ENCODE data around the gene PIK3C2G. TPM values are rescaled to one million over a fixed set of nuclear protein-coding genes. Genes with fewer than 3 reads are reported as not detected.

The PIK3C2G gene, protein sequence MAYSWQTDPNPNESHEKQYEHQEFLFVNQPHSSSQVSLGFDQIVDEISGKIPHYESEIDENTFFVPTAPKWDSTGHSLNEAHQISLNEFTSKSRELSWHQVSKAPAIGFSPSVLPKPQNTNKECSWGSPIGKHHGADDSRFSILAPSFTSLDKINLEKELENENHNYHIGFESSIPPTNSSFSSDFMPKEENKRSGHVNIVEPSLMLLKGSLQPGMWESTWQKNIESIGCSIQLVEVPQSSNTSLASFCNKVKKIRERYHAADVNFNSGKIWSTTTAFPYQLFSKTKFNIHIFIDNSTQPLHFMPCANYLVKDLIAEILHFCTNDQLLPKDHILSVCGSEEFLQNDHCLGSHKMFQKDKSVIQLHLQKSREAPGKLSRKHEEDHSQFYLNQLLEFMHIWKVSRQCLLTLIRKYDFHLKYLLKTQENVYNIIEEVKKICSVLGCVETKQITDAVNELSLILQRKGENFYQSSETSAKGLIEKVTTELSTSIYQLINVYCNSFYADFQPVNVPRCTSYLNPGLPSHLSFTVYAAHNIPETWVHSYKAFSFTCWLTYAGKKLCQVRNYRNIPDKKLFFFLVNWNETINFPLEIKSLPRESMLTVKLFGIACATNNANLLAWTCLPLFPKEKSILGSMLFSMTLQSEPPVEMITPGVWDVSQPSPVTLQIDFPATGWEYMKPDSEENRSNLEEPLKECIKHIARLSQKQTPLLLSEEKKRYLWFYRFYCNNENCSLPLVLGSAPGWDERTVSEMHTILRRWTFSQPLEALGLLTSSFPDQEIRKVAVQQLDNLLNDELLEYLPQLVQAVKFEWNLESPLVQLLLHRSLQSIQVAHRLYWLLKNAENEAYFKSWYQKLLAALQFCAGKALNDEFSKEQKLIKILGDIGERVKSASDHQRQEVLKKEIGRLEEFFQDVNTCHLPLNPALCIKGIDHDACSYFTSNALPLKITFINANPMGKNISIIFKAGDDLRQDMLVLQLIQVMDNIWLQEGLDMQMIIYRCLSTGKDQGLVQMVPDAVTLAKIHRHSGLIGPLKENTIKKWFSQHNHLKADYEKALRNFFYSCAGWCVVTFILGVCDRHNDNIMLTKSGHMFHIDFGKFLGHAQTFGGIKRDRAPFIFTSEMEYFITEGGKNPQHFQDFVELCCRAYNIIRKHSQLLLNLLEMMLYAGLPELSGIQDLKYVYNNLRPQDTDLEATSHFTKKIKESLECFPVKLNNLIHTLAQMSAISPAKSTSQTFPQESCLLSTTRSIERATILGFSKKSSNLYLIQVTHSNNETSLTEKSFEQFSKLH (N-terminal part only)
- not detected in 2 replicates for total RNA-seq (2021)
- percentile 0 among the genes with signal in this experiment for Bru-seq, nascent RNA
- BruChase-seq, experiment 1, labeled RNA remaining after a 2-hour chase: not detected
- BruChase-seq, experiment 2, labeled RNA remaining after a 6-hour chase: percentile 0 among the genes with signal in this experiment
- long read RNA-seq: 0 reads

DNA sequence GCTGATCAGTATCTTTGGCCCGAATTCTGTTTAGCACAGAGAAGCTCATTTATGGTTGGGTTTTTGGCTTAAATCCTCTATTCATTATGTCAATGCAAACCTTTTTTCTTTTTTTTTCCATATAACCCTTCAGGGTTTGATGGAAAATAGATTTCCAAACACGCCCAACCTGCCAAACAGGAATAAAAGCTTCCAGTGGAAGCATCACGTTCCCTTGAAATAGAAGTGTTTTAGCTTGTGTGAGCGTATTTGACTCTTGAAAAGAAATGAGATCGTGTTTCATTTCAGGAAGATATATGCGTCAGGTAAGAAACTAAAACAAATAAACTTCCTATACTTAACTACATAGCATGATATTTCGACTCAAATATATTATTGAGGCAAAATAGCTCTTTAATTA lies at the start of gene PIK3C2G:
Gene PIK3C2G (plus strand): TSS at position 246 of the 400 bp plus-strand sequence. CDS start 20,564 bp downstream, outside the sequence.
- no peak for DNase-seq (ENCODE audit: low spot score)
- intact Hi-C loops (cut with micrococcal nuclease; ENCODE audit: unreplicated experiment): no loop called here
- no peaks in the 10 kb centered on the region for H3K27me3 ChIP-seq (replicated peaks; ENCODE audit: insufficient read depth, low read depth, low read length, poor library complexity)
- H3K4me1 ChIP-seq (ENCODE audit: insufficient read depth, low read length, poor library complexity, severe bottlenecking): no peaks in the 10 kb centered on the region
- TF ChIP-seq EZH2 (IDR thresholded peaks at IDR 0.05; ENCODE audit: borderline replicate concordance, low read depth, low read length, poor library complexity, severe bottlenecking): no peak
- TF ChIP-seq, protein P1, sequence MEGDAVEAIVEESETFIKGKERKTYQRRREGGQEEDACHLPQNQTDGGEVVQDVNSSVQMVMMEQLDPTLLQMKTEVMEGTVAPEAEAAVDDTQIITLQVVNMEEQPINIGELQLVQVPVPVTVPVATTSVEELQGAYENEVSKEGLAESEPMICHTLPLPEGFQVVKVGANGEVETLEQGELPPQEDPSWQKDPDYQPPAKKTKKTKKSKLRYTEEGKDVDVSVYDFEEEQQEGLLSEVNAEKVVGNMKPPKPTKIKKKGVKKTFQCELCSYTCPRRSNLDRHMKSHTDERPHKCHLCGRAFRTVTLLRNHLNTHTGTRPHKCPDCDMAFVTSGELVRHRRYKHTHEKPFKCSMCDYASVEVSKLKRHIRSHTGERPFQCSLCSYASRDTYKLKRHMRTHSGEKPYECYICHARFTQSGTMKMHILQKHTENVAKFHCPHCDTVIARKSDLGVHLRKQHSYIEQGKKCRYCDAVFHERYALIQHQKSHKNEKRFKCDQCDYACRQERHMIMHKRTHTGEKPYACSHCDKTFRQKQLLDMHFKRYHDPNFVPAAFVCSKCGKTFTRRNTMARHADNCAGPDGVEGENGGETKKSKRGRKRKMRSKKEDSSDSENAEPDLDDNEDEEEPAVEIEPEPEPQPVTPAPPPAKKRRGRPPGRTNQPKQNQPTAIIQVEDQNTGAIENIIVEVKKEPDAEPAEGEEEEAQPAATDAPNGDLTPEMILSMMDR (conservative IDR thresholded peaks at IDR 0.05; ENCODE audit: low read depth, low read length): no peak
- H3K9me3 ChIP-seq (ENCODE audit: low read depth, low read length, poor library complexity, severe bottlenecking): no peaks in the 10 kb centered on the region
- BruUV-seq (replicated peaks): no TSS peak
- ChIA-PET CTCF (no interaction called here), POLR2A (ENCODE audit: low non-redundant PET) (no interaction called here)
- no peaks in the 10 kb centered on the region for H3K36me3 ChIP-seq (ENCODE audit: insufficient read depth, low read length, poor library complexity, severe bottlenecking)
- H3K27ac ChIP-seq (ENCODE audit: low read depth, low read length, poor library complexity, severe bottlenecking): no peak within 1 kb of the TSS
- H3K4me3 ChIP-seq (ENCODE audit: low read depth, low read length, poor library complexity, severe bottlenecking): no peak within 1 kb of the TSS

DNA sequence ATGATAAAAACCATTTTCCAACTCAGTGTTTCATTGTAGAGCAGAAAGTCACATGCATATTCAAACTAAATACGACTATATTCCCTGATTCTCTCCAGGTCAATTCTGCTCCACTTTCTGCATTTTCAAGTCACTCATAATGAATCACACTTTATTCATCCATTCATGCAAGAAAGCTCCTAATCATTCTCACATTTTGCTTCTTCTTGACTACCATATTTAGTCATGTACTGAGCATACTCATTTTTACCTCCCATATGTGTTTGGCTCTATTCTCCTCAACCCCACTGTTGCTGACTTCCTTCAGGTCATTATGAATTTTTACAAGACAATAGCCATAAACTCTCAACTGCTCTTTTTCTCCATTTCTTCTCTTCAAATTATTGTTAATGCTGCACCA lies 43.4 kb upstream of the PIK3C2G start:
- no TSS peak for BruUV-seq (replicated peaks)
- DNase-seq (ENCODE audit: low spot score): no peak
- CTCF ChIA-PET: no interaction called here
- intact Hi-C loops (cut with micrococcal nuclease; ENCODE audit: unreplicated experiment): no loop called here
- POLR2A ChIA-PET (ENCODE audit: low non-redundant PET): no interaction called here
- H3K27ac ChIP-seq (ENCODE audit: low read depth, low read length, poor library complexity, severe bottlenecking): no peak overlapping the region
- no peaks in the 10 kb centered on the region for H3K4me1 ChIP-seq (ENCODE audit: insufficient read depth, low read length, poor library complexity, severe bottlenecking)
- H3K9me3 ChIP-seq (ENCODE audit: low read depth, low read length, poor library complexity, severe bottlenecking): no peaks in the 10 kb centered on the region
- no peak overlapping the region for H3K4me3 ChIP-seq (ENCODE audit: low read depth, low read length, poor library complexity, severe bottlenecking)
- no peaks in the 10 kb centered on the region for H3K36me3 ChIP-seq (ENCODE audit: insufficient read depth, low read length, poor library complexity, severe bottlenecking)
- no peaks in the 10 kb centered on the region for H3K27me3 ChIP-seq (replicated peaks; ENCODE audit: insufficient read depth, low read depth, low read length, poor library complexity)
- TF ChIP-seq EZH2 (IDR thresholded peaks at IDR 0.05; ENCODE audit: borderline replicate concordance, low read depth, low read length, poor library complexity, severe bottlenecking): no peak
- TF ChIP-seq, protein P1 (conservative IDR thresholded peaks at IDR 0.05; ENCODE audit: low read depth, low read length): no peak

DNA sequence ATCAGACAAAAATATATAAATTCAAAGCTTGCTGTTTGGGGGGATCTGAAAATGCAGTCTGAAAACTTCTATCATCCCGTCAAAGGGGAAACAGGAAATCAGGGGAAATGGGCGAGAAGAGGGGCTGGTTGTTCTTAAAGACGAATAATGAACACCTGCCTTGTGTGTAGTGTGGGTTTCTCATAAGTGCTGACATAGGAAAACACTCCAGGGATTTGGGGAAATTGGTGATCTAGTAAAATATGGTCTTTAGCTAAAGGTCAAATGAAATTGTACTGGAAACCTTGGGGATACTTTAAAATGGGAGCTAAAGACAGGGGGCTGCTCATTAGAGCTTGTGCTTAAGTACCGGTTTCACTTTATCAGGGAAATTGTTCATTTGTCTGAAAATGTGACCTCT lies 39.6 kb upstream of the PIK3C2G start:
- no peak overlapping the region for H3K27ac ChIP-seq (ENCODE audit: low read depth, low read length, poor library complexity, severe bottlenecking)
- ChIA-PET POLR2A (ENCODE audit: low non-redundant PET) (interaction anchor here (0.6 kb wide), 1 partner anchor 997 kb away, joined by 3 read pairs; no protein-coding TSS in a partner anchor), CTCF (no interaction called here)
- intact Hi-C loops (cut with micrococcal nuclease; ENCODE audit: unreplicated experiment): loop anchor here (5.0 kb wide), 1 partner anchor 79 kb away; no protein-coding TSS in a partner anchor
- BruUV-seq (replicated peaks): no TSS peak
- TF ChIP-seq, protein P1 (conservative IDR thresholded peaks at IDR 0.05; ENCODE audit: low read depth, low read length): no peak
- TF ChIP-seq EZH2 (IDR thresholded peaks at IDR 0.05; ENCODE audit: borderline replicate concordance, low read depth, low read length, poor library complexity, severe bottlenecking): no peak
- H3K27me3 ChIP-seq (replicated peaks; ENCODE audit: insufficient read depth, low read depth, low read length, poor library complexity): no peaks in the 10 kb centered on the region
- no peak overlapping the region for H3K4me3 ChIP-seq (ENCODE audit: low read depth, low read length, poor library complexity, severe bottlenecking)
- H3K9me3 ChIP-seq (ENCODE audit: low read depth, low read length, poor library complexity, severe bottlenecking): no peaks in the 10 kb centered on the region
- no peaks in the 10 kb centered on the region for H3K36me3 ChIP-seq (ENCODE audit: insufficient read depth, low read length, poor library complexity, severe bottlenecking)
- no peaks in the 10 kb centered on the region for H3K4me1 ChIP-seq (ENCODE audit: insufficient read depth, low read length, poor library complexity, severe bottlenecking)
- DNase-seq (ENCODE audit: low spot score): no peak

Measured in A673 (cell line).